GM19240 (cell line): ENCODE results near the gene RHOH.
"Not testable (repeated sequence)": the region's sequence is repeated elsewhere in the genome, so short reads cannot be mapped to it uniquely, and the experiment has no call there.

Experiments used
- DNase-seq: peaks from one replicate; pipeline ENCODE4 v3.0.0; 2011; ENCODE audit warnings: low spot score; ENCODE audit not compliant: insufficient read length

Gene RHOH

GRCh38 chr4:40292313-40292759 lies 95.5 kb downstream of the RHOH start:
- DNase-seq, result no peak

GRCh38 chr4:40294339-40294738 lies 97.5 kb downstream of the RHOH start:
- DNase-seq, result no peak

GRCh38 chr4:40295030-40295429 lies 98.2 kb downstream of the RHOH start:
- not testable (repeated sequence) for DNase-seq

- no peak for DNase-seq
Observed at GRCh38 chr4:40295572-40295971, 98.7 kb downstream of the RHOH start.
